ENCODE data around the gene CD81. TPM values are rescaled to one million over a fixed set of nuclear protein-coding genes. Genes with fewer than 3 reads are reported as not detected.

CD81 gene
- total RNA-seq, 1 experiment from 2014 or later = 296 TPM

DNA sequence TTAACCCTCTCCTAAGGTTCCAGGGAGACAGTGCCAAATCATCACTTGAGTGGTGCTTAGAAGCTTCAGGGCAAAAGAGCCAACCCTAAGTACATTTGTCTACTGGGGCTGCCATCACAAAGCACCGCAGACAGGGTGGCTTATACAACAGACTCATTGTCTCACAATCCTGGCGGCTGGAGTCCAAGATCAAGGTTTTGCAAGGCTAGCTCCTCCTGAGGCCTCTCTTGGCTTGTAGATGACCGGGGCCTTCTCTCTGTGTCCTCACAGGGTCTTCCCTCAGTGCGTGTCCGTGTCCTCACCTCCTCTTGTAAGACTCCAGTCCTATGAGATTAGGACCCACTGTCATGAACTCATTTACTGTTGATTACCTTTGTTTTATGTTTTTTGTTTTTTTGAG, 34.1 kb upstream of the CD81 start:
- Histone ChIP-seq H3K4me3 (replicated peaks in 1 of 2; ENCODE audit: low read depth in 1 of 2, low read length in 2 of 2) (no peak overlapping the region), H3K27ac (ENCODE audit: low read depth, low read length) (no peak overlapping the region), H3K4me1 (ENCODE audit: control insufficient read depth in 1 of 2, insufficient read depth in 2 of 2, low read length in 2 of 2) (no peaks in the 10 kb centered on the region), H4K20me1 (ENCODE audit: insufficient read depth) (no peaks in the 10 kb centered on the region), H3K27me3 (ENCODE audit: insufficient read depth, low read length) (peaks cover 10% of the 10 kb centered on the region; the same call in 1 of the 2 replicates), H3K9me2 (ENCODE audit: insufficient read depth) (no peaks in the 10 kb centered on the region), H3K4me2 (ENCODE audit: low read length) (no peak overlapping the region), H3K36me3 (ENCODE audit: control insufficient read depth in 1 of 2, insufficient read depth in 2 of 2, low read length in 2 of 2) (no peaks in the 10 kb centered on the region), H3K9me3 (ENCODE audit: control insufficient read depth in 1 of 2, insufficient read depth in 1 of 2, low read depth in 1 of 2, low read length in 2 of 2) (no peaks in the 10 kb centered on the region), H3K79me2 (ENCODE audit: insufficient read depth, low read length) (no peaks in the 10 kb centered on the region), H2AFZ (ENCODE audit: low read depth, low read length, poor library complexity, severe bottlenecking) (no peak overlapping the region), H3K9ac (ENCODE audit: low read length) (no peak overlapping the region)
- TF ChIP-seq, protein P1, sequence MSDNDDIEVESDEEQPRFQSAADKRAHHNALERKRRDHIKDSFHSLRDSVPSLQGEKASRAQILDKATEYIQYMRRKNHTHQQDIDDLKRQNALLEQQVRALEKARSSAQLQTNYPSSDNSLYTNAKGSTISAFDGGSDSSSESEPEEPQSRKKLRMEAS (IDR thresholded peaks at IDR 0.05) = no peak
- TF ChIP-seq POLR2AphosphoS5 (IDR thresholded peaks at IDR 0.05; ENCODE audit: low read depth, low read length) = no peak
- no peak for TF ChIP-seq SRF (IDR thresholded peaks at IDR 0.05; ENCODE audit: low read depth)
- TF ChIP-seq, protein P2, sequence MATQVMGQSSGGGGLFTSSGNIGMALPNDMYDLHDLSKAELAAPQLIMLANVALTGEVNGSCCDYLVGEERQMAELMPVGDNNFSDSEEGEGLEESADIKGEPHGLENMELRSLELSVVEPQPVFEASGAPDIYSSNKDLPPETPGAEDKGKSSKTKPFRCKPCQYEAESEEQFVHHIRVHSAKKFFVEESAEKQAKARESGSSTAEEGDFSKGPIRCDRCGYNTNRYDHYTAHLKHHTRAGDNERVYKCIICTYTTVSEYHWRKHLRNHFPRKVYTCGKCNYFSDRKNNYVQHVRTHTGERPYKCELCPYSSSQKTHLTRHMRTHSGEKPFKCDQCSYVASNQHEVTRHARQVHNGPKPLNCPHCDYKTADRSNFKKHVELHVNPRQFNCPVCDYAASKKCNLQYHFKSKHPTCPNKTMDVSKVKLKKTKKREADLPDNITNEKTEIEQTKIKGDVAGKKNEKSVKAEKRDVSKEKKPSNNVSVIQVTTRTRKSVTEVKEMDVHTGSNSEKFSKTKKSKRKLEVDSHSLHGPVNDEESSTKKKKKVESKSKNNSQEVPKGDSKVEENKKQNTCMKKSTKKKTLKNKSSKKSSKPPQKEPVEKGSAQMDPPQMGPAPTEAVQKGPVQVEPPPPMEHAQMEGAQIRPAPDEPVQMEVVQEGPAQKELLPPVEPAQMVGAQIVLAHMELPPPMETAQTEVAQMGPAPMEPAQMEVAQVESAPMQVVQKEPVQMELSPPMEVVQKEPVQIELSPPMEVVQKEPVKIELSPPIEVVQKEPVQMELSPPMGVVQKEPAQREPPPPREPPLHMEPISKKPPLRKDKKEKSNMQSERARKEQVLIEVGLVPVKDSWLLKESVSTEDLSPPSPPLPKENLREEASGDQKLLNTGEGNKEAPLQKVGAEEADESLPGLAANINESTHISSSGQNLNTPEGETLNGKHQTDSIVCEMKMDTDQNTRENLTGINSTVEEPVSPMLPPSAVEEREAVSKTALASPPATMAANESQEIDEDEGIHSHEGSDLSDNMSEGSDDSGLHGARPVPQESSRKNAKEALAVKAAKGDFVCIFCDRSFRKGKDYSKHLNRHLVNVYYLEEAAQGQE (IDR thresholded peaks at IDR 0.05; ENCODE audit: low read depth) = no peak
- TF ChIP-seq JUND (IDR thresholded peaks at IDR 0.05) = no peak
- no peak for TF ChIP-seq ZNF274 (IDR thresholded peaks at IDR 0.05; ENCODE audit: low read depth, low read length)
- TF ChIP-seq EZH2 (IDR thresholded peaks at IDR 0.05) = no peak
- TF ChIP-seq CEBPB (IDR thresholded peaks at IDR 0.05; ENCODE audit: low read depth) = no peak
- no peak for TF ChIP-seq POLR2A (IDR thresholded peaks at IDR 0.05; ENCODE audit: borderline replicate concordance, extremely low read depth, insufficient read depth, insufficient read length)
- no TSS peak for BruUV-seq (replicated peaks)
- intact Hi-C loops (cut with micrococcal nuclease) = no loop called here
- ATAC-seq = no peak
- RAD21 ChIA-PET (ENCODE audit: low non-redundant PET in 1 of 2, low total read pairs in 2 of 2, uncharacterized antibody in 2 of 2, unreplicated experiment in 2 of 2) = no interaction called here
- POLR2A ChIA-PET = no interaction called here
- no peak for DNase-seq (ENCODE audit: low read depth, low spot score)
- CTCF ChIA-PET = no interaction called here

Data from HCT116 (cell line).